Inflammatory macrophage (primary cell): Measurements from ENCODE around the gene NMRAL1.

Source experiments
- DNase-seq, 2 donors: peaks; one replicate each; pipeline ENCODE4 v3.0.0-alpha.2; 2020 to 2022

The NMRAL1 gene

DNA sequence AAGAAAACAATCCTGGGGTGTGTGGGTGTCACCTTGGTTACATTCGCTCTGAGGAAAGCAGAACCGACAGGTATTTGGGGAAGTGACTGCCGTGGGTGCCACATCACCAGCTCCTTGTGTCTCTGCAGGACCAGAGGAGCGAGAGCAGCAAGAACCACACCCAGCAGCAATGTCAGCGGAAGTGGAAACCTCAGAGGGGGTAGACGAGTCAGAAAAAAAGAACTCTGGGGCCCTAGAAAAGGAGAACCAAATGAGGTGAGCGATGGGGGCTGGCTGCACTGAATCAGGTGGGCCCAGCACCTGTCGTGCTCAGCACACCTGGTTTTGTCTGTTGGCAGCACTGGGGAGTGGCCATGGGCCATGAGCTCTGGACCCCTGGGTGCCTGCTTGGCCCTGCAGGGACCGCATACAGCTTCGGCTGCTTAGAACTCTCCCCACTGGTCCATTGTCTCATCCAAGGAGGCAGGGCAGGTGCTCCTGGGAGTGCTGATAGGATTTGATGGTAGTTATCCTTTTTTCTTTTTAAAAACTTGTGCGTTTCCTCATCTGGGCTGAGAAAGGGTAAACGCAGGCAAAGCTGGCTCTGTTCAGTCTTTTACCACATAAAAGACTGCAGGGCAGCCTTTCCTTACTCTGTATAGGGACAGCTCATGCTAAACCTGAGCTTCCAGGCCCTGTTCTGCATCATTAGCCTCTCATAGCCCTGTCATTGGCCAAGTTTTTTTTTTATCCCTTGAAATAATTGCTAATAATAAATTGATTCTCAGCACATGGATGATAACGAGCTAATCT is 31.1 kb upstream of the NMRAL1 start:
- peak; percentile 76 to 78 for DNase-seq

DNA sequence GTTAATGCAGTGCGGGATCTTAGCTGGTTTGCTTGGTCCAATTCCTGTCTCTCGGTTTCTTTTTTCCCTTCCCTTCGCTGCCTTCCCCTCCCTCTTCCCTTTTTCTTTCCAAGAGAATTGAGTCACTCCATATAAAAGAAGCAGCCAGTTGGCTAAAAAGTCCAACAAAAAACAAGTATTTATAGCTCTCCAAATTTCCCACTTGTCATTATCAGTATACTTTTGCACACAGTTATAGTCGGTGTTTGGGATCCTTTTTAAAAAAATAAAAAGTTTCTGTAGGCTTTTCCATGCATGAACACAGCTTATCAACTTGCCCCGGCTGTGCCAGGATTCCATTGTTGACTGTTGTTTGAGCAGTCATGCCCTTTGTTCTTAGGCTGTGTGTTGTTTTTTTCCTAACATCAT is 26.6 kb upstream of the NMRAL1 start:
- DNase-seq = no peak

DNA sequence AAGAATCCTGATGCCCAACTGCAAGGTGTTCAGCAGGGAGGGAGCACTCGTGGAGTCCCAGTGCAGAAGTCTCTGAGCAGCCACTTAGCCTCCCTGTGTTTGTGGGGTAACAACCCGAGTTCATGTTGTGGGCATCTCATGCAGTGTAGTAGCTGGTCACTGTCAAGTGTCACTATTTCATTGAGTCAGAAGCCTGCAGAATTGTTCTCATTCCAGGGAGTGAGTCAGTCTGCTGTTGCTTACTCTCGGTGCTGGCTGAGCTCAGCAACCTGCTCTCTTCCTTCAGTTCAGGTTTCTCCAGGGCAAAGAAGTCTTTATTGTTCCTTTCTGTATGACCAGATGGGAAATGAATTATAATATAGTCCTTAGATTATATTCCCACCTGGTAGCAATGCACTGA is 25.8 kb upstream of the NMRAL1 start:
- peak; percentile 29 to 55 for DNase-seq

DNA sequence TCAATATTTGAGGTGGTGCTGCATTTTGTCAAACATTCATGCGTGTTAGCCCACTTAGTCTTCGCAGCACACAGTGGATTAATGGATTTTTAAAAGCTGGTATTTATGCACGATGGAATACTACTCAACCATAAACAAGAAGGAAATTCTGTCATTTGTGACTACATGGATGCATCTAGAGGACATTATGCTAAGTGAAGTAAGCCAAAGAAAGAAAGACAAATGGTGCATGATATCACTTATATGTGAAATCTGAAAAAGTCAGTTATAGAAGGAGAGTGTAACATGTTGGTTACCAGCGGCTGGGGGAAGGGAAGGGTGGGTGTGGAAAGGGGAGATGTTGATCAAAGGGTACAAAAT is 24.8 kb upstream of the NMRAL1 start:
- DNase-seq = no peak

DNA sequence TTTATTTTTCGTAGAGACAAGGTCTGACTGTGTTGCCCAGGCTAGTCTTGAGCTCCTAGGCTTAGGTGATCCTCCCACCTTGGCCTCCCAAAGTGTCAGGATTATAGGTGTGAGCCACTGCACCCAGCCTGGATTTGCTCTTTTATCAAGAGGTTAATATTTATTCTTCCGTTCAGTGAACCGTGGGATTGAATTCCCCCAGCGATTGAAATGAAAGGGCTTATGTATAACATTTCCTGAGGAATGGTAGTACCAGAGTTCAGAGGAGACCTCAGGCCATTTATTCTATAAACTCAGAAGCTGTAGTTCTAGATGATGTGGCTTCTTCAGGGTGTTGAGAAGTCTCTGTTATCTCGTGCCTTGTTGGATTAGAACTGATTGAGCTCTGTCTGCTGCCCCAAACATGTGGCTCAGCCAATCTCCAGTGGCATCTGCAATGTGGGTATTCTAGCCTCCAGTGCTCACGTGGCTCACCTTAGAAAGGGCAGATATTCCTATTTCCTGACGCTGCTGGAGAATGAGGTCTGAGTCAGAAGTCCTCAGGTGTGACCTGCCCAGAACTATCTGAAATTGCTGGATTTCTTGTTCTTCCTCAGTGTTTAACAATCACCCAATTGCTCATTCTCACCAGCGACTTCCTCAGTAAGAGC is 24.2 kb upstream of the NMRAL1 start:
- no peak for DNase-seq

DNA sequence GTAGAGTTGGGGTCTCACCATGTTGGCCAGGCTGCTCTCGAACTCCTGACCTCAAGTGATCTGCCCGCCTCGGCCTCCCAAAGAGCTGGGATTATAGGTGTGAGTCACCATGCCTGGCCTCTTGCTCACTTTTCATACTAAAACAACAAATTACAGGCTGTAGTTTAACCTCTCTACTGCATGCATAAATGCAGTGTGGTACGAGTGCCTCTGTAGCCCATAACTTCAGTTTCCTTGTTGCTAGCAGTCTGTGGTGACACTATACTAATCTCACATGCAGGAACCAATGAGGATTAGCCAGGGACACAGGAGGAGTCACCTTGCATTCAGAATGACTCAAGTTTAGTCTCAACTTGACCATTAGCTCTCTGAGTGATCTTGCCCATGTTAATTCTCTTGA is 21.9 kb upstream of the NMRAL1 start:
- DNase-seq = no peak

DNA sequence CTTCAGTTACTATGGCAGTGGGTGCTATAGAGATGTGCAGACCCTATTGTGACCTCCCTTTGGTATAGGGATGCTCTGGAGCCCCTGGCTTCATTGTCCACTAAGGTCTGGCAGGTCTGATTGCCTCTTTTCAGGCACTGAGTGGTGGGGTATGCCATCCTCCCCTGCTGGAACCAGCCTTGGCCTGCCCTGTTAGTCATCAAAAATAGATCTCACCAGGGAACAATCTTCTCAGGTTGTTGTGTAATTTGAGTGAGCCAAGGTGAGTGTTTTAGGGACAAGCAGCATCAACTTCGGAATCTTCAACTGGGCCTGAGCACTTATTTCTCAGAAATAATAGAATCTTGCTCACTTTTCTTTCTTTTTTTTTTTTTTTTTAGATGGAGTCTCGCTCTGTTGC is 21.3 kb upstream of the NMRAL1 start:
- no peak for DNase-seq

DNA sequence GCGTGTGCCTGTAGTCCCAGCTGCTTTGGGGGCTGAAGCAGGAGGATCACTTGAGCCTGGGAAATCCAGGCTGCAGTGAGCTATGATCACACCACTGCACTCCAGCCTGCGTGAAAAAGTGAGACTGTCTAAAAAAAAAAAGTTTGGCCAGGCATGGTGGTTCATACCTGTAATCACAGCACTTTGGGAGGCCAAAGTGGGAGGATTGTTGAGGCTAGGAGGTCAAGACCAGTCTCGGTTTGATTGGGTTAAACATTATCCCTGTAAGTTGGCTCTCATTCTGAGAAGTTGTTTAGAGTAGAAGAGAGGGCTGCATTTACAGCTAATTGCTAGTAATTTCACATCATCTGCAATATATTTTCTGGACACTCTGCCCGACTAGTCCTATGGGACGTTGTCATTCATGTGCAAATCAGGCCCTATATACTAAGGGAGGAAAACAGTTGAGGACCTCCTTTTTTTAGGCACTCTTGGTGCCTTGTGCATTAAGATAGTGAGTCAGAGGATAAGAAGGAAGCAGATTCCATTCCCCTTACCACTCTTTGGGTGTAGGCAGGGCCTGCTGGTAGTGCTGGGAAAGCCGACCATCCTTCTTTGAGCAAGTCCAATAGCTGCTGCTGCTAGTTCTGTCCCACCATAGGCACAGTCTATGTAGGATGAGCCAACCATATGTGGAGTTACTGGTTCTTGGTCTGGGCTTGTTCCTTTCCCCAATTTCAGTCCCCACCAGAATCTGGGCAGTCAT is 20.5 kb upstream of the NMRAL1 start:
- no peak for DNase-seq

DNA sequence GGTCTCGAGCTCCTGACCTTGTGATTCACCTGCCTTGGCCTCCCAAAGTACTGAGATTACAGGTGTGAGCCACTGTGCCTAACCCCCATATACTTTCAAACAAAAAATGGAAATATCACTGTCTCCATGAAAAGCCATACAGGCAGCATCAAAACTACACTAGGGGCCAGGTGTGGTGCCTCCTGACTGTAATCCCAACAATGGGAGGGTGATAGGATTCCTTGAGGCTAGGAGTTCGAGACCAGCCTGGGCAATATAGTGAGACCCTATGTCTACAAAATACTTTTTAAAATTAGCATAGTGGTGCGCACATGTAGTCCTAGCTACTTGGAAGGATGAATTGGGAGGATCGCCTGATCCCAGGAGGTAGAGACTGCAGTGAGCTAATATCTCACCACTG is 17.5 kb upstream of the NMRAL1 start:
- no peak for DNase-seq

DNA sequence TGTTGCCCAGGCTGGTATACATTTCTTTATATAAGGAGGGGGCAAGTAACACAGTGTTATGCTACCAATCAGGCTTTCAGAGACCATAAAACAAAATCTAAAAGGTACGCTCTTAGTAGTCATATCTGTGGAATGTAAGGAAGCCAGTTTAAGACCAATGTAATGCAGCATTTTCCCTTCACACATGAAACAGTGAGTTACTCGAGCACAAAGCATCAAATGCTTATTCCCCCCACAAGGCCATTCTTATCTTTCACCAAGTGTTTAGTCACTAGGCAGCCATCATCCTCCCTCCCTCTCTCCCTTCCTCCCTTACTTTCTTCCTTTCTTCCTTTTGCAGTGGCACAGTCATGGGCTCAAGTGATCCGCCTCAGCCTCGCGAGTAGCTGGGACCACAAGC is 14.6 kb upstream of the NMRAL1 start:
- DNase-seq = no peak

DNA sequence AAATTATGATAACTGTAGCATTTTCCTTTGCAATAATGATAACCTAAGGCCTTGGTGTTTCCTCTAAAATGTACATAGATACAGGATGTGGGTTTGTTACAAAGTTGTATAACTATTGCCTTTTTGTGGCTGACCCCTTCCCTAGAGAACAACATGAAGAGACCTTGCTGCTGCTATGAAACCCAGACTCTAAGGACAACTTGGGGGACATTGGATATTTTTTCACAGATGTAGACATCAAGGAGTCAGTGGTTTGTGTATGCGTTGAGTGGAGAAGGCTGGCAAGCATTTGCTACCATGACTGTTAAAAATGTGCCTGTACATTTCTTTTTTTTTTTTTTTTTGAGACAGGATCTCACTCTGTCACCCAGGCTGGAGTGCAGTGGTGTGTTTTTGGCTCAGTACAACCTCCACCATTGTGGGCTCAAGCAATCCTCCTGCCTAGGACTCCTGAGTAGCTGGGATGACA is 14.1 kb upstream of the NMRAL1 start:
- DNase-seq = no peak

DNA sequence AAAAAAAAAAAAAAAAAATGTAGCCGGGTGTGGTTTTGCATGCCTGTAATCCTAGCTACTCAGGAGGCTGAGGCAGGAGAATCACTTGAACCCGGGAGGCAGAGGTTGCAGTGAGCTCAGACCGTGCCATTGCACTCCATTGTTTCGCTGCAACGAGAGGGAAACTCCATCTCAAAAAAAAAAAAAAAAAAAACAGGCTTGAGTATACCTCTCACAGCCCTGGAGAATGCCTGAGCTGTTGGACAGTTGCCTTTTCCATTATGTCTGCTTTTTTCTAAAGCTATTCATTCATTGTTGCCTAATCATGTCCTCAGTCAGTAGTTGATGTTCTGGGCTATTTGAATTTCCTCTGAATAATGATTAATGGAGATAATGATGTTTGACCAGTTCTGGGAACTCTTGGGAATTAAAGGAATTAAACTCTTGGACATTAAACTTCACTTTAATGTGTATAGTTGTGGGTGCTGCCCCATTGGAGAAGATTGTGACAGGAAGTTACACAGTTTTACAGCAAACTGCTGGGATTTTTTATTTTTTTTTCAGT is 13.6 kb upstream of the NMRAL1 start:
- no peak for DNase-seq

DNA sequence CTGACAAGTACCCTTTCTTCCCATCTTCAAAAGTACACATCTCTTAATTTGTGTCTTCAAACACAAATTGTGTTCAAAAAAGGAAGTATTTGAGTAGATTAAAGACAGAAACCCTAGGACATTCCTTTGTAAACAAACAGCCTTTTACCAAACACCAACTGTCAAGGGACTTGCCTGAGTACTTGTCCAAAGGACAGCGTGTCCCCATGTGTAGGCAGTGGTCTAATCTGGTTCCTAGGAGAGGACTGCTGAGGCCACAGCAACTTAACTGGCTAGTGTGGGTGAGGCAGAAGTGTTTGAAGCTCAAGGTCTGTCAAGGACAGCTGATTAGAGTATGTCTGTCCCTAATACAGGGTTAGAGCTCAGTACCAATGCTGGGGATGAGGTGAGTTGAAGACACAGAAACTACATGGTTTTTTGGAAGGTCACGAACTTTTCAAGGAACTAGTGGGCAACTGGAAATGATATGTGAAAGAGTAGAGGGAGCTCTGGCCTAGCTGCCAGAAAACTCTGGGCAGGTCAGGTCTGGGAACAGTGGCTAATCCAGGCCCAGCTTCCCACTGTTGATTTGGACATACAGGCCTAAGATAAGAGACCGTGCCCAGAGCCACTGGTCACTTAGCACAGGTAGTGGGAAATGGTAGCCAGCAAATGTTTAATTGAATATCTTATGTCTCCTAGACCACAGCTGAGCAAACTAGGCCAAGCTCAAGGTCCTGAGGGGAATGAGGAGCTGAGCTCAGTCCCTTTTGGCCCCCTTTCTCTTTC is 11.9 kb upstream of the NMRAL1 start:
- no peak for DNase-seq

DNA sequence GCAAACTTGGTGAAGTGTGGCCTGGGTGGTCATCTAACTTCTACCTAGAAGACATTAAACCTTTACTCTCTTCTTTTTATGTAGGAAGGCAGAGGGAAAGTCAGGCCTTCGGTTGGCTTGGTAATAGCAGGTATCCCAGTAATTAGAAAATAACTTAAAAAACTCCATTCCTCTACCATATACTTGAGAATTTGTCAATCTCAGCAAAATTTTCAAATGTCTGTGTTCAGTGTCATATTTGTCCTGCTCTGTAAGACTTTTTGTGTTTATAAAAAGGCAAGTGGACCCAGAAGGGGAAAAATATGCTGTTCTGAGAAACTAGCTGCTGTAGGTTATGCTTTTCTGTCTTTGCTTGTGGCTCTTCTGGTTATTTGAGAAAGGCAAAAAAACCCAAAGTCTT is 7.5 kb upstream of the NMRAL1 start:
- DNase-seq = no peak

DNA sequence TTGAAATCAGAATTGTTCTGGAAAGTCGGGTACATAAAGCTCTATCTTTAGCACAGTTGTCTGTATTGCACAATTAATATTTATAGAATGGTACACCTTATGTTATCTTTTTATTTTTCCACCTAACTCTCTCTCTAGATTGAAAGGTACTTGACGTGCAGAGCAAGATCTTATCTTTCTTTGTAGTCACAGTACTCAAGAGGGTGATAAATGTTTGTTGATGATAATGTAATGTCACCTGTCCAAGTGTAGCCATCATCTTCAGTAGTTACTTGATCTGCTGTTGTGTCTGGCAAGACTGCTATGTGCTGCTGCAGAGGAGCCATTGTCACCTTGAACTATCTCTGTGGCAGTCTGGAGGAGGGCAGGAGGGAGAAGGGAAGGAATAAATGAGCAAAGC is 7.1 kb upstream of the NMRAL1 start:
- DNase-seq = no peak

DNA sequence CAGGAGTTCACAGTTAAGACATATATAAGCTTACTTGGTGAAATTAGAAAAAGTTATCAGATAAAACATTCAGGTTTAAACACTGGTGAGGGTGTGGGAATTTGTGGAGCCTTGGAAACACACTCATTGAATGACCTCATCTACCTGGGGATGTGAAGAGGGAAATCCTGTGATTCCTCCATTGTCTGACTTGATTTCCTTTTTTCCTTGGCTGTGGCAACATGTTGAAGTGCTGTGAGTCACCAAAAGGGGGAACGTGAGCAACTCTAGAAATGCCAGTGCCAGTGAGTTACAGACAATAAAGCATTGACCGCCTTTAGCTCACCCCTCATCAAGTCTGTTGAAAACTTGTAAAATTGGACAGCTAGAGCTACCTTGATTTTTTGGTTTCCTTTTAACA is 3.5 kb upstream of the NMRAL1 start:
- peak; percentile 49 to 54 for DNase-seq

DNA sequence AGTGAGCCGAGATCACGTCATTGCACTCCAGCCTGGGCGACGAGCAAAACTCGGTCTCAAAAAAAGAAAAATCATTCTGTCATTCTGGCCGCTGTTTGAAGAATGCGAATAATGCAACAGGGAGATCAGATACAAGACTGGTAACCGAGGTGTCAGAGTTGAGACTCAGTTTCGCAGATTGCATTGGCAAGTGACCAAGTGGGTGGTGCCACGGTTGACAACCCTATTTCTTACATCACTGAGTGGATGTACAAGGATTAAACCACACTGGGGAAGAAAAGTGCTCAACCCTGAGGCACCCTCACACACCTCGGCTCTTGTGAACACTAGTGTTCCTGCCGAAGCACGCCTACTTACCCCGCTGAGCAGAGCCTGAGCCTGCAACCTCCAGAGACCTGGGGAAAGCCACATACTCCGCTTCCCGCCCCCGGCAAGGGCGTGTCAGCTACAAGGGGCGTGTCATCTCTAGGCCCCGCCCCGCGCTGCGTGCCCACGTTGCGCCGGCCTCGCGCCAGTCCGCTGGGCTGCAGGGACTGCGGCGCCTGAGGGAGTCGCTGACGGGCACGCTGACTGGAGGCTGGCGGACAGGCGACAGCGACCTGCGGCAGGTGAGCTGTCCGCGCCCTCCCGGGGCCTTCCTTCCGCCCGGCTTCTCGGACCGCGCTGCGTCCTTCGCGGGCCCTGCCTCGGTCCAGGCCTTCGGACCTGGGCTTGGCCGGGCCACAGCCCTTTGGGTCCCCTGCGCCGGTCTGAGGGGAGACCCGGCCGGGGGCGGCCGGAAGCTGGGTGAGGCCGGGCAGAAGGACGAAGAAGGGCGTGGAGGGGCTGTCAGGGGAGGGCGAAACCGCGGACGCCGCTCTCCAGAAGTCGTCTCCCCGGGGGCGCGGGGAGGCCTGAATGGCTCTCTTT is 1.7 kb upstream of the NMRAL1 start, which contains the start of gene HMOX2:
TSS of gene HMOX2 (plus strand) at position 519 of the 909 bp plus-strand sequence. CDS start 29,127 bp downstream, outside the sequence.
- peak; percentile 96 to 97 for DNase-seq

DNA sequence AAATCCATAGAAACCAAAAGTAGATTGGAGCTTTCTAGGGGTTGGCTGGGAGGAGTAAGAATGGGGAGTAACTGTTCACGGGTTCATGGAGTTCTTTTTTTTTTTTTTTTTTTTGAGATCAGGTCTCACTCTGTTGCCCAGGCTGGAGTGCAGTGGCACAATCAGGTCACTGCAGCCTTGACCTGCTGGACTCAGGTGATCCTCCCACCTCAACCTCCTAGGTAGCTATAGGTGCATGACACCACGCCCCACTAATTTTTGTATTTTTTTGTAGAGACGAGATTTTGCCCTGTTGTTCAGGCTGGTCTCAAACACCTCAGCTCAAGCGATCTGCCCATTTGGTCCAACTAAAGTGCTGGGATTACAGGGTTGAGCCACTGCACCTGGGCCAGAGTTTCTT is 1.5 kb downstream of the NMRAL1 start:
- no peak for DNase-seq

DNA sequence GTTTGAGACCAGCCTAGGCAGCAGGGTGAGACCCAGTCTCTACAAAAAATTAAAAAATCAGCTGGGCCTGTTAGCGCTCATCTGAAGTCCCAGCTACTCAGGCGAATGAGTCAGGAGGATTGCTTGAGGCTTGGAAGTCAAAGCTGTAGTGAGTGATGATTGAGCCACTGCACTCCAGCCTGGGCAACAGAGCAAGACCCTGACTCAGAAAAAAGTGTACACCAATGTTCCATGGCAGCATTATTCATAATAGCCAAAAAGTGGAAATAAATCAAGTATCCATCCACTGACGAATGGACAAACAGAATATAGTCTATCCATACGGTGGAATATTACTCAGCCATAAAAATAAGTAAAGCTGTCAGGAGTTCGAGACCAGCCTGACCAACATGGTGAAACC is 2.6 kb downstream of the NMRAL1 start:
- DNase-seq = no peak

DNA sequence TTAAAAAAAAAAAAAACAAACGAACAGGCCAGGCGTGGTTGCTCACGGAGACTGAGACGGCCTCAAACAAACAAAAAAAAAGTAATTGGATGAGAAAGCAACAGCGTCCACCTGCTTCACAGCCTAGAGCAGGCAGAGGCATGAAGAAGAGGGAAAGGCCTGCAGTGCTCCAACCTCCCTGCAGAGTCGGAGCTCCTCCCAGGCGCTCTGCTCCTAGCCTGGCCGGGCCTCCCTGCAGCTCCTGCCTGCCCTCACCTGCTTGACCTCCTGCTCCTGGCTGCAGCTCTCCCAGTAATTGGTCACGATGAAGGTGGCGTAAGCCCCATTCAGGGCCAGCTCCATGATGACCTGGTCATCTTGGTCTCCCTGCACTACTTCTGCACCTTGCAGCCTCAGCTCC is 5.5 kb downstream of the NMRAL1 start:
- DNase-seq = no peak

DNA sequence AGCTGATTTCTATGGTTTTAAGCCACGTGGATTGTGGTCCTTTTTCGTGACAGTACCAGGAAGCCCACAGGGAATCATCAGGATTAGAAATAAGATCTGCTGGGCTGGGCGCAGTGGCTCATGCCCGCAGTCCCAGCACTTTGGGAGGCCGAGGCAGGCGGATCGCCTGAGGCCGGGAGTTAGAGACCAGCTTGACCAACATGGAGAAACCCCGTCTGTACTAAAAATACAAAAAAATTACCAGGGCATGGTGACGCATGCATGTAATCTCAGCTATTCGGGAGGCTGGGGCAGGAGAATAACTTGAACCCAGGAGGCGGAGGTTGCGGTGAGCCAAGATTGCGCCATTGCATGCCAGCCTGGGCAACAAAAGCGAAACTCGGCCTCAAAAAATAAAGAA is 6.5 kb downstream of the NMRAL1 start:
- DNase-seq = no peak
